Vagina (tissue), 2 donors: ENCODE data around the gene JAGN1.

Experiments used
- POLR2A ChIP-seq, 2 donors: fragments of 450-650 bp; IDR thresholded peaks; one replicate each; pipeline ENCODE4 v1.6.1; 2017; ENCODE audit warnings: antibody characterized with exemption in 2 of 2, mild to moderate bottlenecking in 2 of 2, moderate library complexity in 2 of 2
- TF ChIP-seq, protein P1 (sequence below), 3 experiments: fragments of 450-650 bp in 2 of 3; fragments of 200-600 bp in 1 of 3; sonication (generic) in 1 of 3; IDR thresholded peaks; one replicate each; pipeline ENCODE4 v1.5.1; 2017 to 2019; ENCODE audit warnings: antibody characterized with exemption in 3 of 3, mild to moderate bottlenecking in 2 of 3, moderate library complexity in 2 of 3

DNA sequence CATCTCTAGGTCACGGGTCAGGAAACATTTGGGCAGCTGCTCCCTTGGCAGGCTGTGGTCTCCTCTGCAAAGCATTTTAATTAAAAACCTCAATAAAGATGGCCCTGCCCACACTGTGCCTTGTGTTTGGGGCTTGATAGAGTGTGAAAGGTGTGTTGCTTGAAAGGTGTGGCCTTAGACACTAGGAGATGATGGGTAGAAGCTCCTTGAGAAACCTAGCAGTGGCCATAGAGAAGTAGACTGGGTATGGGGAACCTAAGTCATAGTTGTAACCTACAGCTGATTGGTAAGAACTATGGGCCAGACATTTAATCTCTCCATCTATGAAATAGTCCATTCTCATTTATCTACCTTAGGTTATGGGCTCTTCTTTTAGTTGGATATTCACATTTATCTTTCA is 3.3 kb downstream of the JAGN1 start:
- TF ChIP-seq, protein P1, sequence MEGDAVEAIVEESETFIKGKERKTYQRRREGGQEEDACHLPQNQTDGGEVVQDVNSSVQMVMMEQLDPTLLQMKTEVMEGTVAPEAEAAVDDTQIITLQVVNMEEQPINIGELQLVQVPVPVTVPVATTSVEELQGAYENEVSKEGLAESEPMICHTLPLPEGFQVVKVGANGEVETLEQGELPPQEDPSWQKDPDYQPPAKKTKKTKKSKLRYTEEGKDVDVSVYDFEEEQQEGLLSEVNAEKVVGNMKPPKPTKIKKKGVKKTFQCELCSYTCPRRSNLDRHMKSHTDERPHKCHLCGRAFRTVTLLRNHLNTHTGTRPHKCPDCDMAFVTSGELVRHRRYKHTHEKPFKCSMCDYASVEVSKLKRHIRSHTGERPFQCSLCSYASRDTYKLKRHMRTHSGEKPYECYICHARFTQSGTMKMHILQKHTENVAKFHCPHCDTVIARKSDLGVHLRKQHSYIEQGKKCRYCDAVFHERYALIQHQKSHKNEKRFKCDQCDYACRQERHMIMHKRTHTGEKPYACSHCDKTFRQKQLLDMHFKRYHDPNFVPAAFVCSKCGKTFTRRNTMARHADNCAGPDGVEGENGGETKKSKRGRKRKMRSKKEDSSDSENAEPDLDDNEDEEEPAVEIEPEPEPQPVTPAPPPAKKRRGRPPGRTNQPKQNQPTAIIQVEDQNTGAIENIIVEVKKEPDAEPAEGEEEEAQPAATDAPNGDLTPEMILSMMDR (IDR thresholded peaks at IDR 0.05) = no peak
- TF ChIP-seq POLR2A (IDR thresholded peaks at IDR 0.05) = no peak
